K562 (cell line): Measurements from ENCODE around the gene ANTXRL. TPM values are rescaled to one million over a fixed set of nuclear protein-coding genes. Genes with fewer than 3 reads are reported as not detected.
A peak's percentile ranks its signal among the peaks of the same experiment; 100 is the strongest.

Source experiments
- ATAC-seq: fragments of 200-7000 bp; cut with Tn5 transposase; 3 replicates; pipeline ENCODE4 v1.9.1; 2020; ENCODE audit warnings: moderate library complexity
- BruUV-seq: library from RNA; stranded (reverse); fragments of 400-500 nt; replicated peaks from 2 replicates; lab custom pipeline; 2021; lab: Mats Ljungman, UMichigan
- CTCF ChIA-PET: fragments of 300-600 bp; formaldehyde crosslinking; extraction: SDS; loops from one replicate; lab custom pipeline; 2021; ENCODE audit warnings: low intra/inter-chr PET ratio; lab: Yijun Ruan, JAX
- POLR2A ChIA-PET: fragments of 300-600, 350-650 bp; sonication (Branson Sonifier 250); formaldehyde crosslinking; extraction: SDS; loops from one replicate; lab custom pipeline; 2021; ENCODE audit warnings: antibody characterized with exemption, inconsistent platforms; lab: Yijun Ruan, JAX
- DNase-seq, 4 experiments: peaks; one replicate each; pipeline versions ENCODE4 v3.0.0 to v3.0.0-alpha.2; 2011 to 2018; ENCODE audit warnings: low spot score in 3 of 4, mixed read lengths in 3 of 4; ENCODE audit errors: extremely low read depth in 1 of 4
- FAIRE-seq: peaks from 2 replicates; lab custom pipeline; 2011; peaks lifted over from hg19 to GRCh38; lab: Jason Lieb, UNC
- H2AFZ ChIP-seq: 2 replicates; pipeline ENCODE4 v1.6.0; 2011; ENCODE audit warnings: low read depth, low read length, control low read depth, inconsistent platforms
- H3K27ac ChIP-seq: fragments of 200-600 bp; 3 replicates; pipeline ENCODE4 v1.8.0; 2011; ENCODE audit warnings: low read depth, mild to moderate bottlenecking, control low read depth, inconsistent platforms, low read length, moderate library complexity, mixed read lengths; ENCODE audit errors: extremely low read depth
- H3K27me3 ChIP-seq, 2 experiments: fragments of 300-600 bp in 1 of 2; 2 replicates in 1 of 2; 3 replicates in 1 of 2; pipeline versions ENCODE4 v1.6.0 to v1.8.0; 2011; ENCODE audit warnings: inconsistent platforms in 2 of 2, low read length in 2 of 2, mild to moderate bottlenecking in 1 of 2, mixed read lengths in 1 of 2, moderate library complexity in 1 of 2; ENCODE audit not compliant: control insufficient read depth in 2 of 2, insufficient read depth in 2 of 2
- H3K36me3 ChIP-seq: fragments of 300-600 bp; 3 replicates; pipeline ENCODE4 v1.8.0; 2011; ENCODE audit warnings: mild to moderate bottlenecking, low read length, inconsistent platforms; ENCODE audit not compliant: control insufficient read depth, insufficient read depth
- H3K4me1 ChIP-seq, 2 experiments: fragments of 200-600 bp in 1 of 2; replicated peaks in 1 of 2; 2 replicates in 1 of 2; 3 replicates in 1 of 2; pipeline versions ENCODE4 v1.5.1 to v1.8.0; 2011; ENCODE audit warnings: inconsistent platforms in 2 of 2, low read length in 2 of 2, mild to moderate bottlenecking in 1 of 2, mixed read lengths in 1 of 2, moderate library complexity in 1 of 2; ENCODE audit not compliant: control insufficient read depth in 2 of 2, insufficient read depth in 2 of 2
- H3K4me2 ChIP-seq: 2 replicates; pipeline ENCODE4 v1.6.1; 2011; ENCODE audit warnings: low read length, control low read depth, inconsistent platforms, mixed read lengths; ENCODE audit not compliant: insufficient read depth
- H3K4me3 ChIP-seq: fragments of 200-600 bp; sonication (generic), shearing (Covaris generic); 2 replicates; pipeline ENCODE4 v1.5.1; 2016; ENCODE audit warnings: control low read depth, inconsistent platforms
- H3K79me2 ChIP-seq: fragments of 200-600 bp; 3 replicates; pipeline ENCODE4 v1.8.0; 2011; ENCODE audit warnings: low read length, inconsistent platforms; ENCODE audit not compliant: control insufficient read depth, insufficient read depth
- H3K9ac ChIP-seq, 2 experiments: 2 replicates each; pipeline versions ENCODE4 v1.6.0 to v1.6.1; 2011; ENCODE audit warnings: low read depth in 2 of 2, low read length in 2 of 2, control low read depth in 1 of 2, inconsistent platforms in 1 of 2, mild to moderate bottlenecking in 1 of 2, mixed read lengths in 1 of 2; ENCODE audit not compliant: insufficient read depth in 1 of 2
- H3K9me1 ChIP-seq: one replicate; pipeline ENCODE4 v1.6.0; 2011; ENCODE audit warnings: inconsistent platforms, mild to moderate bottlenecking, low read length, moderate library complexity; ENCODE audit not compliant: control insufficient read depth, insufficient read depth
- H3K9me3 ChIP-seq: replicated peaks from 2 replicates; pipeline ENCODE4 v1.5.1; 2011; ENCODE audit warnings: low read depth, low read length, inconsistent platforms; ENCODE audit not compliant: control insufficient read depth, insufficient read depth
- H4K20me1 ChIP-seq: replicated peaks from 2 replicates; pipeline ENCODE4 v1.6.1; 2011; ENCODE audit warnings: low read length, inconsistent platforms, mixed read lengths; ENCODE audit not compliant: control insufficient read depth, insufficient read depth
- ELF1 ChIP-seq: fragments of 200-800 bp; sonication (Bioruptor generic); IDR thresholded peaks from 2 replicates; pipeline ENCODE4 v1.6.1; 2016; ENCODE audit warnings: missing genetic modification characterization, missing compliant biosample characterization
- FIP1L1 ChIP-seq: fragments of 200-400 bp; formaldehyde crosslinking; IDR thresholded peaks from 2 replicates; pipeline ENCODE4 v1.6.1; 2018; ENCODE audit warnings: mild to moderate bottlenecking, low read depth, low read length; ENCODE audit not compliant: poor library complexity, severe bottlenecking
- FOXP4 ChIP-seq: sonication (generic); formaldehyde crosslinking; IDR thresholded peaks from 2 replicates; pipeline ENCODE4 v1.8.0; 2022; ENCODE audit warnings: mild to moderate bottlenecking, missing genetic modification reagents, borderline replicate concordance
- KAT2B ChIP-seq: IDR thresholded peaks from one replicate; pipeline ENCODE4 v1.6.1; 2012; ENCODE audit warnings: low read depth, mild to moderate bottlenecking, control low read depth, inconsistent platforms, low read length, moderate library complexity
- MAX ChIP-seq: sonication (generic); formaldehyde crosslinking; IDR thresholded peaks from 2 replicates; pipeline ENCODE4 v1.9.0; 2022; ENCODE audit warnings: mild to moderate bottlenecking, missing genetic modification reagents
- PURB ChIP-seq: sonication (generic); formaldehyde crosslinking; IDR thresholded peaks from 2 replicates; pipeline ENCODE4 v1.9.0; 2021; ENCODE audit warnings: low read depth, mild to moderate bottlenecking, missing genetic modification reagents
- RBM22 ChIP-seq: fragments of 200-400 bp; formaldehyde crosslinking; IDR thresholded peaks from 2 replicates; pipeline ENCODE4 v1.6.1; 2018; ENCODE audit warnings: low read length, low read depth; ENCODE audit not compliant: poor library complexity, severe bottlenecking
- RFX7 ChIP-seq: fragments of 250-450 bp; sonication (Bioruptor Pico); IDR thresholded peaks from 2 replicates; pipeline ENCODE4 v1.5.1; 2021; ENCODE audit warnings: mild to moderate bottlenecking
- TBL1XR1 ChIP-seq, 2 experiments: IDR thresholded peaks; 2 replicates each; pipeline ENCODE4 v1.6.1; 2012; ENCODE audit warnings: improper control_type of control experiment in 2 of 2, low read length in 2 of 2, mild to moderate bottlenecking in 1 of 2
- ZBTB1 ChIP-seq: sonication (generic); formaldehyde crosslinking; IDR thresholded peaks from 2 replicates; pipeline ENCODE4 v1.8.1; 2023; ENCODE audit warnings: missing genetic modification reagents, low read depth, mild to moderate bottlenecking, borderline replicate concordance
- ZNF311 ChIP-seq: fragments of 250-450 bp; sonication (Bioruptor Pico); IDR thresholded peaks from 2 replicates; pipeline ENCODE4 v1.4.0; 2020; ENCODE audit warnings: mild to moderate bottlenecking, moderate library complexity
- ZNF586 ChIP-seq: fragments of 450-650 bp; formaldehyde crosslinking; conservative IDR thresholded peaks from 2 replicates; pipeline ENCODE4 v1.4.0; 2020; ENCODE audit warnings: mild to moderate bottlenecking, moderate library complexity
- WGBS: fragments of 100-300 bp; shearing (Covaris generic); methylation state at CpG from one replicate; pipeline ENCODE4 v1.1.6; 2016; ENCODE audit warnings: low coverage, mixed read lengths; ENCODE audit not compliant: insufficient coverage; ENCODE audit errors: missing lambda C conversion rate; 5-methylcytosine and 5-hydroxymethylcytosine counted together
- in situ Hi-C: fragments of 300-500 bp; cut with MboI; formaldehyde crosslinking; loops from 4 replicates; pipeline ENCODE4 v1.15.0; 2018; ENCODE audit warnings: inconsistent platforms, mixed read lengths
- intact Hi-C: fragments of 100-400 bp; cut with micrococcal nuclease; formaldehyde crosslinking; loops from 2 replicates; pipeline ENCODE4 v1.14.2; 2022
- polyA plus RNA-seq, 8 experiments: library from polyadenylated mRNA; depleted of rRNA in 4 of 8; stranded (reverse) in 5 of 8; unstranded in 3 of 8; fragments of >200 nt; fragmentation: Nextera tagmentation in 2 of 8; fragmentation: Illumina TruSeq in 1 of 8; extraction: Ambion mirVana in 2 of 8; extraction: Trizol in 1 of 8; gene quantifications; 2 replicates each; pipeline versions ENCODE4 v1.2.1 to v1.2.3, GENCODE V29; 2011 to 2014; ENCODE audit warnings: inconsistent platforms in 1 of 8, missing spikeins in 1 of 8
- total RNA-seq, 7 experiments: library from RNA; depleted of rRNA in 6 of 7; stranded (reverse); fragments of >200 nt in 6 of 7; fragmentation: Illumina TruSeq in 2 of 7; extraction: Trizol in 2 of 7; gene quantifications; 2 replicates each; pipeline versions ENCODE4 v1.2.1 to v1.2.3, GENCODE V29; 2011 to 2021; ENCODE audit warnings: low replicate concordance in 1 of 7

ANTXRL gene
- total and polyA plus RNA-seq, 9 of the 15 experiments (the other 6 are each of a cell fraction or from before 2014, with no cell fraction given) = not detected

GRCh38 chr10:46327685-46328084 is 40.9 kb downstream of the ANTXRL start:
- FAIRE-seq (no peak), ATAC-seq (no peak), DNase-seq (no peak)
- H3K4me3 ChIP-seq = no peak overlapping the region
- H3K27me3 ChIP-seq = peaks cover 4 to 57% of the 10 kb centered on the region in 2 experiments; a peak in 4 of 5 replicates
- H3K9me3 ChIP-seq = no peaks in the 10 kb centered on the region
- H2AFZ ChIP-seq = no peak overlapping the region
- intact Hi-C loops (loop anchor here (5.0 kb wide), 1 partner anchor 100 kb away; no protein-coding TSS in a partner anchor), in situ Hi-C loops (no loop called here)
- BruUV-seq = no TSS peak
- peaks cover 10% of the 10 kb centered on the region for H4K20me1 ChIP-seq
- ChIA-PET CTCF (no interaction called here), POLR2A (interaction anchor here (0.9 kb wide), 1 partner anchor 18 kb away, joined by 3 read pairs; no protein-coding TSS in a partner anchor)
- no peaks in the 10 kb centered on the region for H3K36me3 ChIP-seq
- H3K9me1 ChIP-seq = no peaks in the 10 kb centered on the region
- H3K4me2 ChIP-seq = no peak overlapping the region
- no peak overlapping the region for H3K27ac ChIP-seq
- 3% methylated on average over 5 of the region's 5 CpGs for WGBS
- no peaks in the 10 kb centered on the region for H3K4me1 ChIP-seq
- no peak overlapping the region for H3K9ac ChIP-seq
- no peaks in the 10 kb centered on the region for H3K79me2 ChIP-seq
- TF ChIP-seq ZNF586 (CRISPR knock-in tag) (no peak), MAX (CRISPR knock-in tag) (0 out of 2 replicates have a peak, but pooled peaks have one; percentile 3)

GRCh38 chr10:46328853-46329689 is 42.3 kb downstream of the ANTXRL start:
- Histone ChIP-seq H3K27ac (no peak overlapping the region), H2AFZ (no peak overlapping the region), H3K4me2 (no peak overlapping the region), H3K9me1 (no peaks in the 10 kb centered on the region), H3K4me1 (no peaks in the 10 kb centered on the region), H3K9ac (peak overlapping the region in 1 of 2 experiments; percentile 22; a peak in 1 of 4 replicates), H3K79me2 (no peaks in the 10 kb centered on the region), H3K27me3 (peaks cover 4 to 57% of the 10 kb centered on the region in 2 experiments; a peak in 4 of 5 replicates), H3K36me3 (no peaks in the 10 kb centered on the region), H3K4me3 (no peak overlapping the region), H3K9me3 (no peaks in the 10 kb centered on the region), H4K20me1 (peaks cover 10% of the 10 kb centered on the region)
- WGBS = 0% methylated on average over 9 of the region's 9 CpGs
- no peak; the same call in 2 of the 3 replicates for ATAC-seq
- intact Hi-C loops = loop anchor here (5.0 kb wide), 1 partner anchor 102 kb away; no protein-coding TSS in a partner anchor
- in situ Hi-C loops = no loop called here
- ChIA-PET CTCF (no interaction called here), POLR2A (interaction anchor here (1.9 kb wide), 1 partner anchor 11 kb away, joined by 6 read pairs; no protein-coding TSS in a partner anchor)
- no TSS peak for BruUV-seq
- no peak for DNase-seq
- FAIRE-seq = no peak
- TF ChIP-seq FOXP4 (CRISPR knock-in tag) = no peak
- no peak for TF ChIP-seq RBM22
- no peak for TF ChIP-seq KAT2B
- no peak for TF ChIP-seq ZNF311
- no peak for TF ChIP-seq ELF1
- no peak for TF ChIP-seq FIP1L1
- TF ChIP-seq ZBTB1 = no peak
- TF ChIP-seq TBL1XR1 (IDR thresholded peaks at IDR 0.05; ENCODE audit: low read length in 2 of 2) = no peak
- TF ChIP-seq PURB (CRISPR knock-in tag) = no peak
- TF ChIP-seq RFX7 = no peak
